ENCODE data around the gene NAA38.

Gene NAA38

DNA sequence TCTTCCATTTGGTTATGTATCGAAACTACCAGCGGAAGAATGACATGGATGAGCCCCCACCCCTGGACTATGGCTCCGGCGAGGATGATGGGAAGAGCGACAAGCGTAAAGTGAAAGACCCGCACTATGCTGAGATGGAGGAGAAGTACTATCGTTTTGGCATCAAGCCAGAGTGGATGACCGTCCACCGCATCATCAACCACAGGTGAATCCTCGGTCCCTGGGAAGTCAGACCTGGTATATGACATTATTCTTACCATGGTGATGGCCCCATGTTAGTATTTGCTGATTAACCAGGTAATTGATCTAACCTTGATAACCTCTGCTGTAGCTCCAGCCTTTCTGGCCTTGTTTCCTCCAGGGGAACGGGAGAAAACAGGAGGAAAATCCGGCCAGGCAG, 39.7 kb upstream of the NAA38 start:
- DNase-seq: no peak
- Histone ChIP-seq H3K27ac (ENCODE audit: low read length) (no peak overlapping the region), H3K79me2 (ENCODE audit: insufficient read depth, low read length) (no peaks in the 10 kb centered on the region), H4K20me1 (ENCODE audit: insufficient read depth, low read length) (no peaks in the 10 kb centered on the region), H3K36me3 (ENCODE audit: insufficient read depth, low read length) (peaks cover 84% of the 10 kb centered on the region), H3K4me2 (ENCODE audit: insufficient read depth, low read length) (no peak overlapping the region), H3K27me3 (ENCODE audit: insufficient read depth, low read length, poor library complexity) (no peaks in the 10 kb centered on the region), H2AFZ (ENCODE audit: low read depth, low read length) (no peak overlapping the region), H3K9me3 (ENCODE audit: insufficient read depth, low read length, severe bottlenecking) (no peaks in the 10 kb centered on the region), H3K9ac (ENCODE audit: low read depth, low read length) (no peak overlapping the region), H3K4me3 (ENCODE audit: low read depth in 1 of 2, low read length in 2 of 2) (no peak overlapping the region), H3K4me1 (ENCODE audit: insufficient read depth, low read length) (no peaks in the 10 kb centered on the region)
- no peak for ATAC-seq (ENCODE audit: insufficient read depth, low read depth)
- no peak for TF ChIP-seq EZH2 (IDR thresholded peaks at IDR 0.05; ENCODE audit: borderline replicate concordance, low read depth, low read length, severe bottlenecking)
- TF ChIP-seq, protein P1, sequence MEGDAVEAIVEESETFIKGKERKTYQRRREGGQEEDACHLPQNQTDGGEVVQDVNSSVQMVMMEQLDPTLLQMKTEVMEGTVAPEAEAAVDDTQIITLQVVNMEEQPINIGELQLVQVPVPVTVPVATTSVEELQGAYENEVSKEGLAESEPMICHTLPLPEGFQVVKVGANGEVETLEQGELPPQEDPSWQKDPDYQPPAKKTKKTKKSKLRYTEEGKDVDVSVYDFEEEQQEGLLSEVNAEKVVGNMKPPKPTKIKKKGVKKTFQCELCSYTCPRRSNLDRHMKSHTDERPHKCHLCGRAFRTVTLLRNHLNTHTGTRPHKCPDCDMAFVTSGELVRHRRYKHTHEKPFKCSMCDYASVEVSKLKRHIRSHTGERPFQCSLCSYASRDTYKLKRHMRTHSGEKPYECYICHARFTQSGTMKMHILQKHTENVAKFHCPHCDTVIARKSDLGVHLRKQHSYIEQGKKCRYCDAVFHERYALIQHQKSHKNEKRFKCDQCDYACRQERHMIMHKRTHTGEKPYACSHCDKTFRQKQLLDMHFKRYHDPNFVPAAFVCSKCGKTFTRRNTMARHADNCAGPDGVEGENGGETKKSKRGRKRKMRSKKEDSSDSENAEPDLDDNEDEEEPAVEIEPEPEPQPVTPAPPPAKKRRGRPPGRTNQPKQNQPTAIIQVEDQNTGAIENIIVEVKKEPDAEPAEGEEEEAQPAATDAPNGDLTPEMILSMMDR (IDR thresholded peaks at IDR 0.05; ENCODE audit: borderline replicate concordance, extremely low read depth, low read length, poor library complexity, severe bottlenecking): no peak

DNA sequence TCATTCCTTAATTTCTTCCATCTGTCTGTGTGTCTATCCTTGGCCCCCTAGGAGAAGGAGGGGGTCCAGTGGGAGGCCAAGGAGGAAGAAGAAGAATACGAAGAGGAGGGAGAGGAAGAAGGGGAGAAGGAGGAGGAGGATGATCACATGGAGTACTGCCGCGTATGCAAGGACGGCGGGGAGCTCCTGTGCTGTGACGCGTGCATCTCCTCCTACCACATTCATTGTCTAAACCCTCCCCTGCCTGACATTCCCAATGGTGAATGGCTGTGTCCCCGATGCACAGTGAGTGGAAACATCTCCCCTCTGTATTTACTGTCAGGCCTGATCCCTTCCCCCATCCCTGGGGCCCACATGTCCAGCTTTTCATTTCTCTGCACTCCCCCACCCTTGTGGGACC, 37.5 kb upstream of the NAA38 start:
- Histone ChIP-seq H3K4me3 (ENCODE audit: low read depth in 1 of 2, low read length in 2 of 2) (no peak overlapping the region), H2AFZ (ENCODE audit: low read depth, low read length) (no peak overlapping the region), H3K9ac (ENCODE audit: low read depth, low read length) (no peak overlapping the region), H3K9me3 (ENCODE audit: insufficient read depth, low read length, severe bottlenecking) (no peaks in the 10 kb centered on the region), H3K27me3 (ENCODE audit: insufficient read depth, low read length, poor library complexity) (no peaks in the 10 kb centered on the region), H3K4me2 (ENCODE audit: insufficient read depth, low read length) (no peak overlapping the region), H4K20me1 (ENCODE audit: insufficient read depth, low read length) (no peaks in the 10 kb centered on the region), H3K27ac (ENCODE audit: low read length) (no peak overlapping the region), H3K36me3 (ENCODE audit: insufficient read depth, low read length) (peaks cover 85% of the 10 kb centered on the region), H3K4me1 (ENCODE audit: insufficient read depth, low read length) (no peaks in the 10 kb centered on the region), H3K79me2 (ENCODE audit: insufficient read depth, low read length) (no peaks in the 10 kb centered on the region)
- TF ChIP-seq, protein P1 (IDR thresholded peaks at IDR 0.05; ENCODE audit: borderline replicate concordance, extremely low read depth, low read length, poor library complexity, severe bottlenecking): no peak
- TF ChIP-seq EZH2 (IDR thresholded peaks at IDR 0.05; ENCODE audit: borderline replicate concordance, low read depth, low read length, severe bottlenecking): no peak
- DNase-seq (no peak), ATAC-seq (ENCODE audit: insufficient read depth, low read depth) (no peak)

DNA sequence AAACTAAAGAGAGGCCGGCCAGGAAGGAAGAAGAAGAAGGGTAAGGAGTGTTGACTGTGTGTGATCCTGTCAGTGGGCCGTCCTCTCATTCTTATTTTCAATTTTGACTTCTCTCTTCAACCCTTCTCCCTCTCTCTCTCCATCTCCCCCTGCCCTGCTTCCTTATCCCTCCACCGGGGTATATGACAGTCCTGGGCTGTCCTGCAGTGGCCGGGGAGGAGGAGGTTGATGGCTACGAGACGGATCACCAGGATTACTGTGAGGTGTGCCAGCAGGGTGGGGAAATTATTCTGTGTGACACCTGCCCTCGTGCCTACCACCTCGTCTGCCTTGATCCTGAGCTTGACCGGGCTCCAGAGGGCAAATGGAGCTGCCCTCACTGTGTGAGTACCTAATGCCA, 36.9 kb upstream of the NAA38 start:
- H3K79me2 ChIP-seq (ENCODE audit: insufficient read depth, low read length): peaks cover 1% of the 10 kb centered on the region; the same call in 1 of the 2 replicates
- no peak overlapping the region for H3K4me3 ChIP-seq (ENCODE audit: low read depth in 1 of 2, low read length in 2 of 2)
- H4K20me1 ChIP-seq (ENCODE audit: insufficient read depth, low read length): no peaks in the 10 kb centered on the region
- H3K27me3 ChIP-seq (ENCODE audit: insufficient read depth, low read length, poor library complexity): no peaks in the 10 kb centered on the region
- DNase-seq: no peak
- no peak overlapping the region for H3K9ac ChIP-seq (ENCODE audit: low read depth, low read length)
- ATAC-seq (ENCODE audit: insufficient read depth, low read depth): no peak
- no peaks in the 10 kb centered on the region for H3K4me1 ChIP-seq (ENCODE audit: insufficient read depth, low read length)
- no peak overlapping the region for H2AFZ ChIP-seq (ENCODE audit: low read depth, low read length)
- H3K4me2 ChIP-seq (ENCODE audit: insufficient read depth, low read length): no peak overlapping the region
- H3K27ac ChIP-seq (ENCODE audit: low read length): no peak overlapping the region
- H3K36me3 ChIP-seq (ENCODE audit: insufficient read depth, low read length): peaks cover 85% of the 10 kb centered on the region
- H3K9me3 ChIP-seq (ENCODE audit: insufficient read depth, low read length, severe bottlenecking): no peaks in the 10 kb centered on the region
- TF ChIP-seq, protein P1 (IDR thresholded peaks at IDR 0.05; ENCODE audit: borderline replicate concordance, extremely low read depth, low read length, poor library complexity, severe bottlenecking): no peak
- no peak for TF ChIP-seq EZH2 (IDR thresholded peaks at IDR 0.05; ENCODE audit: borderline replicate concordance, low read depth, low read length, severe bottlenecking)
